IMR-90 (cell line): Measurements from ENCODE around the gene TGM4.

Source experiments
- MAZ ChIP-seq: IDR thresholded peaks from 2 replicates; pipeline ENCODE4 v1.6.1; 2012; ENCODE audit warnings: low read depth, mild to moderate bottlenecking, low read length, improper control_type of control experiment, moderate library complexity, borderline replicate concordance
- POLR2A ChIP-seq: IDR thresholded peaks from 2 replicates; pipeline ENCODE4 v1.6.1; 2012; ENCODE audit warnings: mild to moderate bottlenecking, low read depth, low read length
- RAD21 ChIP-seq: IDR thresholded peaks from 2 replicates; pipeline ENCODE4 v1.6.1; 2012; ENCODE audit warnings: low read length, improper control_type of control experiment
- RFX5 ChIP-seq: IDR thresholded peaks from 2 replicates; pipeline ENCODE4 v1.8.0; 2012; ENCODE audit warnings: low read depth, mild to moderate bottlenecking, low read length, moderate library complexity
- TF ChIP-seq, protein P1 (sequence below): conservative IDR thresholded peaks from 2 replicates; pipeline ENCODE4 v1.5.1; 2012; ENCODE audit warnings: mild to moderate bottlenecking, low read depth, low read length, improper control_type of control experiment

DNA sequence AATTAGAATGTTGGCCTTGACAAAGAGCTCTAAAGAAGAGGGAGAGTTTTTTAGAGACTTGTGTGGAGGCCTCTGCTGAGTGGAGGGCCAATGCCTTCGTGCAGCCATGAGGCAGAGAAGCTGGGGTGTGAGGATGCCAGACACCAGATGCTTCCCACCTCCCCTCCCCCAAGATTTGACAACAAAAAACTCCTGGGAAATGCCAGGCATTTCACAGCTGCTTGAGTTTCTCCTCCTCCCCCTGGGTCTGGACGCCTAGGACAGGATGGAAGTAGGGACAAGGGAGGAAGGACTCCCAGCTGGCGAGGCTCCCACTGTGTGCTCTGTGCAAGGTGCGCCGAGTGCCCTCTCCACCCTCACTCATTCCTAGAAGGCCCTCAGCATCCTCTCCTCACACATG lies 20.1 kb downstream of the TGM4 start:
- TF ChIP-seq, protein P1, sequence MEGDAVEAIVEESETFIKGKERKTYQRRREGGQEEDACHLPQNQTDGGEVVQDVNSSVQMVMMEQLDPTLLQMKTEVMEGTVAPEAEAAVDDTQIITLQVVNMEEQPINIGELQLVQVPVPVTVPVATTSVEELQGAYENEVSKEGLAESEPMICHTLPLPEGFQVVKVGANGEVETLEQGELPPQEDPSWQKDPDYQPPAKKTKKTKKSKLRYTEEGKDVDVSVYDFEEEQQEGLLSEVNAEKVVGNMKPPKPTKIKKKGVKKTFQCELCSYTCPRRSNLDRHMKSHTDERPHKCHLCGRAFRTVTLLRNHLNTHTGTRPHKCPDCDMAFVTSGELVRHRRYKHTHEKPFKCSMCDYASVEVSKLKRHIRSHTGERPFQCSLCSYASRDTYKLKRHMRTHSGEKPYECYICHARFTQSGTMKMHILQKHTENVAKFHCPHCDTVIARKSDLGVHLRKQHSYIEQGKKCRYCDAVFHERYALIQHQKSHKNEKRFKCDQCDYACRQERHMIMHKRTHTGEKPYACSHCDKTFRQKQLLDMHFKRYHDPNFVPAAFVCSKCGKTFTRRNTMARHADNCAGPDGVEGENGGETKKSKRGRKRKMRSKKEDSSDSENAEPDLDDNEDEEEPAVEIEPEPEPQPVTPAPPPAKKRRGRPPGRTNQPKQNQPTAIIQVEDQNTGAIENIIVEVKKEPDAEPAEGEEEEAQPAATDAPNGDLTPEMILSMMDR: no peak
- TF ChIP-seq RFX5 (no peak), MAZ (no peak), RAD21 (no peak), POLR2A (no peak)
